H1 (cell line): ENCODE results near the gene KPNA1. TPM values are rescaled to one million over a fixed set of nuclear protein-coding genes. Genes with fewer than 3 reads are reported as not detected.

Experiments
- ATF2 ChIP-seq: IDR thresholded peaks from 2 replicates; pipeline ENCODE4 v1.6.1; 2012; ENCODE audit warnings: low read length, inconsistent platforms
- RBBP5 ChIP-seq: IDR thresholded peaks from 2 replicates; pipeline ENCODE4 v1.7.1; 2012; ENCODE audit warnings: low read depth, mild to moderate bottlenecking, inconsistent platforms, low read length, moderate library complexity, borderline replicate concordance
- polyA plus RNA-seq, 7 experiments: library from polyadenylated mRNA; depleted of rRNA in 3 of 7; stranded (reverse) in 5 of 7; unstranded in 2 of 7; fragments of >200 nt in 5 of 7; fragments of 200-250 nt in 2 of 7; gene quantifications; 1 replicate in 5 of 7; 2 replicates in 1 of 7; 4 replicates in 1 of 7; pipeline versions ENCODE4 v1.2.1 to v1.2.3, GENCODE V29; 2011 to 2013; ENCODE audit warnings: missing spikeins in 2 of 7, mixed read lengths in 2 of 7
- total RNA-seq: library from RNA; stranded (reverse); fragmentation: NEBNext Ultra II Directional; extraction: Animal tissue kit (Norgen Biotek cat#: 25700); gene quantifications from 2 replicates; pipeline ENCODE4 v1.2.1, GENCODE V29; 2021

The KPNA1 gene
- total and polyA plus RNA-seq, 2 of the 8 experiments (the other 6 are each of a cell fraction or from before 2014, with no cell fraction given) = 14.8 to 63.0 TPM

GRCh38 chr3:122397201-122397600, 117.5 kb downstream of the KPNA1 start (continued):
- TF ChIP-seq ATF2 = no peak
- TF ChIP-seq RBBP5 = no peak
- TF ChIP-seq, all 59 proteins: peak for 0
